ENCODE measurements around the gene MTUS2.

MTUS2 gene

GRCh38 chr13:29065142-29065541 is 245.0 kb downstream of the MTUS2 start:
- H4K20me1 ChIP-seq (ENCODE audit: insufficient read depth, low read length): no peaks in the 10 kb centered on the region
- no peaks in the 10 kb centered on the region for H3K79me2 ChIP-seq (ENCODE audit: low read length)
- no peaks in the 10 kb centered on the region for H3F3A ChIP-seq (ENCODE audit: insufficient read depth, low read length)
- H3K4me2 ChIP-seq (ENCODE audit: low read depth, low read length): no peak overlapping the region
- H2AFZ ChIP-seq (ENCODE audit: low read length): no peak overlapping the region
- no peaks in the 10 kb centered on the region for H3K4me1 ChIP-seq (ENCODE audit: low read length)
- H3K36me3 ChIP-seq (replicated peaks; ENCODE audit: insufficient read depth, low read length): no peaks in the 10 kb centered on the region
- no peaks in the 10 kb centered on the region for H3K27me3 ChIP-seq (replicated peaks; ENCODE audit: insufficient read depth, low read length)
- no peak overlapping the region for H3K27ac ChIP-seq (ENCODE audit: low read length)
- DNase-seq: no peak
- no peaks in the 10 kb centered on the region for H3K9me3 ChIP-seq (replicated peaks; ENCODE audit: insufficient read depth, low read length)
- no peak overlapping the region for H3K9ac ChIP-seq (ENCODE audit: low read length)
- TF ChIP-seq, protein P1, sequence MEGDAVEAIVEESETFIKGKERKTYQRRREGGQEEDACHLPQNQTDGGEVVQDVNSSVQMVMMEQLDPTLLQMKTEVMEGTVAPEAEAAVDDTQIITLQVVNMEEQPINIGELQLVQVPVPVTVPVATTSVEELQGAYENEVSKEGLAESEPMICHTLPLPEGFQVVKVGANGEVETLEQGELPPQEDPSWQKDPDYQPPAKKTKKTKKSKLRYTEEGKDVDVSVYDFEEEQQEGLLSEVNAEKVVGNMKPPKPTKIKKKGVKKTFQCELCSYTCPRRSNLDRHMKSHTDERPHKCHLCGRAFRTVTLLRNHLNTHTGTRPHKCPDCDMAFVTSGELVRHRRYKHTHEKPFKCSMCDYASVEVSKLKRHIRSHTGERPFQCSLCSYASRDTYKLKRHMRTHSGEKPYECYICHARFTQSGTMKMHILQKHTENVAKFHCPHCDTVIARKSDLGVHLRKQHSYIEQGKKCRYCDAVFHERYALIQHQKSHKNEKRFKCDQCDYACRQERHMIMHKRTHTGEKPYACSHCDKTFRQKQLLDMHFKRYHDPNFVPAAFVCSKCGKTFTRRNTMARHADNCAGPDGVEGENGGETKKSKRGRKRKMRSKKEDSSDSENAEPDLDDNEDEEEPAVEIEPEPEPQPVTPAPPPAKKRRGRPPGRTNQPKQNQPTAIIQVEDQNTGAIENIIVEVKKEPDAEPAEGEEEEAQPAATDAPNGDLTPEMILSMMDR (IDR thresholded peaks at IDR 0.05; ENCODE audit: low read length): no peak
- TF ChIP-seq EZH2phosphoT487 (IDR thresholded peaks at IDR 0.05; ENCODE audit: low read length) (no peak), EZH2 (optimal IDR thresholded peaks at IDR 0.05; ENCODE audit: low read depth, low read length) (no peak)
- no peaks in the 10 kb centered on the region for H3K9me2 ChIP-seq (replicated peaks; ENCODE audit: insufficient read depth, low read length)
- H3K4me3 ChIP-seq (ENCODE audit: low read length): no peak overlapping the region

- no peak overlapping the region for H3K9ac ChIP-seq (ENCODE audit: low read length)
- no peaks in the 10 kb centered on the region for H3K9me3 ChIP-seq (replicated peaks; ENCODE audit: insufficient read depth, low read length)
- no peaks in the 10 kb centered on the region for H4K20me1 ChIP-seq (ENCODE audit: insufficient read depth, low read length)
- H3K79me2 ChIP-seq (ENCODE audit: low read length): no peaks in the 10 kb centered on the region
- TF ChIP-seq, protein P1 (IDR thresholded peaks at IDR 0.05; ENCODE audit: low read length): no peak
- TF ChIP-seq EZH2 (optimal IDR thresholded peaks at IDR 0.05; ENCODE audit: low read depth, low read length): no peak
- TF ChIP-seq EZH2phosphoT487 (IDR thresholded peaks at IDR 0.05; ENCODE audit: low read length): no peak
- H3F3A ChIP-seq (ENCODE audit: insufficient read depth, low read length): no peaks in the 10 kb centered on the region
- H3K36me3 ChIP-seq (replicated peaks; ENCODE audit: insufficient read depth, low read length): no peaks in the 10 kb centered on the region
- H3K4me3 ChIP-seq (ENCODE audit: low read length): no peak overlapping the region
- DNase-seq: no peak
- no peak overlapping the region for H3K4me2 ChIP-seq (ENCODE audit: low read depth, low read length)
- no peak overlapping the region for H2AFZ ChIP-seq (ENCODE audit: low read length)
- H3K9me2 ChIP-seq (replicated peaks; ENCODE audit: insufficient read depth, low read length): no peaks in the 10 kb centered on the region
- no peaks in the 10 kb centered on the region for H3K27me3 ChIP-seq (replicated peaks; ENCODE audit: insufficient read depth, low read length)
- no peaks in the 10 kb centered on the region for H3K4me1 ChIP-seq (ENCODE audit: low read length)
- H3K27ac ChIP-seq (ENCODE audit: low read length): no peak overlapping the region
Measured at GRCh38 chr13:29067306-29067945, 247.3 kb downstream of the MTUS2 start.

GRCh38 chr13:29073755-29074154 is 253.6 kb downstream of the MTUS2 start:
- TF ChIP-seq EZH2 (optimal IDR thresholded peaks at IDR 0.05; ENCODE audit: low read depth, low read length) (no peak), EZH2phosphoT487 (IDR thresholded peaks at IDR 0.05; ENCODE audit: low read length) (no peak)
- TF ChIP-seq, protein P1 (IDR thresholded peaks at IDR 0.05; ENCODE audit: low read length): no peak
- no peaks in the 10 kb centered on the region for H3K4me1 ChIP-seq (ENCODE audit: low read length)
- no peak overlapping the region for H2AFZ ChIP-seq (ENCODE audit: low read length)
- no peak for DNase-seq
- no peak overlapping the region for H3K9ac ChIP-seq (ENCODE audit: low read length)
- H3K4me2 ChIP-seq (ENCODE audit: low read depth, low read length): no peak overlapping the region
- no peak overlapping the region for H3K4me3 ChIP-seq (ENCODE audit: low read length)
- no peaks in the 10 kb centered on the region for H3F3A ChIP-seq (ENCODE audit: insufficient read depth, low read length)
- no peaks in the 10 kb centered on the region for H3K36me3 ChIP-seq (replicated peaks; ENCODE audit: insufficient read depth, low read length)
- no peaks in the 10 kb centered on the region for H3K27me3 ChIP-seq (replicated peaks; ENCODE audit: insufficient read depth, low read length)
- no peaks in the 10 kb centered on the region for H3K79me2 ChIP-seq (ENCODE audit: low read length)
- H3K9me2 ChIP-seq (replicated peaks; ENCODE audit: insufficient read depth, low read length): no peaks in the 10 kb centered on the region
- no peaks in the 10 kb centered on the region for H3K9me3 ChIP-seq (replicated peaks; ENCODE audit: insufficient read depth, low read length)
- no peaks in the 10 kb centered on the region for H4K20me1 ChIP-seq (ENCODE audit: insufficient read depth, low read length)
- H3K27ac ChIP-seq (ENCODE audit: low read length): no peak overlapping the region

Data from MM.1S (cell line).